OCI-LY7 (cell line): Measurements from ENCODE around the gene NR3C1.

Experiments used
- EZH2phosphoT487 ChIP-seq: fragments of 200-600 bp; sonication (generic); IDR thresholded peaks from 2 replicates; pipeline ENCODE4 v1.6.1; 2018; ENCODE audit warnings: low read depth, borderline replicate concordance, mild to moderate bottlenecking, mixed run types, antibody characterized with exemption, low read length, moderate library complexity, mixed read lengths
- TF ChIP-seq, protein P1 (sequence below): fragments of 200-600 bp; sonication (generic); conservative IDR thresholded peaks from 2 replicates; pipeline ENCODE4 v1.5.1; 2014; ENCODE audit warnings: mild to moderate bottlenecking, antibody characterized with exemption, low read length, moderate library complexity, mixed read lengths

DNA sequence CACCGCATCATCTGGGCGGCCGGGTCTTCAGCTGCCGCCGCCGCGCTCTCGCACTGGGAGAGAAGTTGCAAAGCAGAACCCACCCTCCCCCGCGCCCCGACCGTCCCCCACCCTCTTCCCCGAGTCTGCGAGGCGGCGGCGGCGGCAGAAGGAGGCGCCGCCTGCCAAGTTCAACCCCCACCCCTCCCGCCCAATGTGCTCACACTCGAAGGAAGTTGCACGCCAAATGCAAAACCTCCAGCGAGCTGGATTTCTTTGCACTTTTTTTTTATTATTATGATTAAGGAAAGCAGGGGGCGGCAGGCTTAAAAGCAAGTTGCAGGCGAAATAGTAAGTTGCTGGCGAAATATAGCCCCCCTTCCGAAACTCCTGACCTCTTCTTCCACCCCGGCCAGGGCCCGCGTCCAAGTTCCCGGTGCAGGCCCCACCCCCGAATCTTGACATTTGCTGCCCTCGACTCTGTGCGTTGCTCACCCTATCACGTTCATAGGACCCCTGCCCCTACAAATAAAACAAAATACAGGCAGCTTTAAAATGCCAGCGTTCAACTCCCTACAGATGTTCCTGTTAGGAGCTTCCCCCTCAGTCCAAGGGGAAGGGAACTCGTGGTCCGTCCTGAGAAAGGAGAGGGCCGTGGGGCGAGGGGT is 1.1 kb upstream of the NR3C1 start:
- TF ChIP-seq, protein P1, sequence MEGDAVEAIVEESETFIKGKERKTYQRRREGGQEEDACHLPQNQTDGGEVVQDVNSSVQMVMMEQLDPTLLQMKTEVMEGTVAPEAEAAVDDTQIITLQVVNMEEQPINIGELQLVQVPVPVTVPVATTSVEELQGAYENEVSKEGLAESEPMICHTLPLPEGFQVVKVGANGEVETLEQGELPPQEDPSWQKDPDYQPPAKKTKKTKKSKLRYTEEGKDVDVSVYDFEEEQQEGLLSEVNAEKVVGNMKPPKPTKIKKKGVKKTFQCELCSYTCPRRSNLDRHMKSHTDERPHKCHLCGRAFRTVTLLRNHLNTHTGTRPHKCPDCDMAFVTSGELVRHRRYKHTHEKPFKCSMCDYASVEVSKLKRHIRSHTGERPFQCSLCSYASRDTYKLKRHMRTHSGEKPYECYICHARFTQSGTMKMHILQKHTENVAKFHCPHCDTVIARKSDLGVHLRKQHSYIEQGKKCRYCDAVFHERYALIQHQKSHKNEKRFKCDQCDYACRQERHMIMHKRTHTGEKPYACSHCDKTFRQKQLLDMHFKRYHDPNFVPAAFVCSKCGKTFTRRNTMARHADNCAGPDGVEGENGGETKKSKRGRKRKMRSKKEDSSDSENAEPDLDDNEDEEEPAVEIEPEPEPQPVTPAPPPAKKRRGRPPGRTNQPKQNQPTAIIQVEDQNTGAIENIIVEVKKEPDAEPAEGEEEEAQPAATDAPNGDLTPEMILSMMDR, result no peak
- TF ChIP-seq EZH2phosphoT487, result no peak
